ENCODE measurements around the gene MAD1L1.

Gene MAD1L1

DNA sequence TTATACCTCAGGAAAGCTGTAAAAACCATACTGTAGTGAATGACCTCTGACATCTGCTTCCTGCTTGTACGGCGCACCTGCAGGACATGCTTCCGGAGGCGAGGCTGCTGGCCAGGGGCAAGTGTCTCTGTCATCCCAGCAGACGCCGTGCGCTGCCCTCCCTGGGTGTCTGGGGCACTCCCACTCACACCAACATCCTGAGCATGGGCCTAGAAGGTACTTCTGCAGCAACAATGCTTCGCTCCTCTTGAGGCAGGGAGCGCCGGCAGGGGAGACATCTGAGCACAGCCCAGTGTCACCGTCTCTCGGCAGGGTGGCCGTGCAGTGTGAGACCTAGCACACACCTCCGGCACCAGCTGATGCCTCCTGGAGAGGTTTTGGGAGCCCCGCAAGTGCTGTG is 269.2 kb downstream of the MAD1L1 start:
- no peak for FAIRE-seq

DNA sequence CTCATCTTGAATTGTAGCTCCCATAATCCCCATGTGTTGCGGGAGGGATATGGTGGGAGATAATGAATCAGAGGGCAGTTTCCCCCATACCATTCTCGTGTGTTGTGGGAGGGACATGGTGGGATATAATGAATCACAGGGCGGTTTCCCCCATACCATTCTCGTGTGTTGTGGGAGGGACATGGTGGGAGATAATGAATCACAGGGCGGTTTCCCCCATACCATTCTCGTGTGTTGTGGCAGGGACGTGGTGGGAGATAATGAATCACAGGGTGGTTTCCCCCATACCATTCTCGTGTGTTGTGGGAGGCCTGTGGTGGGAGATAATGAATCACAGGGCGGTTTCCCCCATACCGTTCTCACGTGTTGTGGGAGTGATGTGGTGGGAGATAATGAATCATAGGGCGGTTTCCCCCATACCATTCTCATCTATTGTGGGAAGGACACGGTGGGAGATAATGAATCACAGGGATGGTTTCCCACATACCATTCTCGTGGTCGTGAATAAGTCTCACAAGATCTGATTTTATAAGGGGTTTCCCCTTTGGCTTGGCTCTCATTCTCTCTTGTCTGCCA is 271.0 kb downstream of the MAD1L1 start:
- FAIRE-seq: no peak

DNA sequence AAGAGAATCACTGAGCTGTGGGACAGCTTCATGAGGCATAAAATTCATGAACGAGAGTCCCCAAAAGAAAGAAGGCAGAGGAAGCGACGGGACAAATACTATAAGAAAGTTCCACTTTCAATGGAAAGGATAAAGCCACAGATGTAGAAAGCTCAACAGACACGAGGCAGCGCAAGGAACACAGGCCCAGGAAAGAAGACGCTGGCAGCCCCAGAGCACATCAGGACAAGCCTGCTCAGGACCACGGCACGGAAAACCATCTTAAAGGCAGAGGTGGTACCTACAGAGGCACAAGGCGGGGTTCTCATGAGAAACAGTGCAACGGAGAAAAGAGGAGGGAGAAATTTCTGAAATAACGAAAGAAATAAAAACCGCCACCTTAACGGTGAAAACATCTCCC is 273.4 kb downstream of the MAD1L1 start:
- FAIRE-seq: no peak

DNA sequence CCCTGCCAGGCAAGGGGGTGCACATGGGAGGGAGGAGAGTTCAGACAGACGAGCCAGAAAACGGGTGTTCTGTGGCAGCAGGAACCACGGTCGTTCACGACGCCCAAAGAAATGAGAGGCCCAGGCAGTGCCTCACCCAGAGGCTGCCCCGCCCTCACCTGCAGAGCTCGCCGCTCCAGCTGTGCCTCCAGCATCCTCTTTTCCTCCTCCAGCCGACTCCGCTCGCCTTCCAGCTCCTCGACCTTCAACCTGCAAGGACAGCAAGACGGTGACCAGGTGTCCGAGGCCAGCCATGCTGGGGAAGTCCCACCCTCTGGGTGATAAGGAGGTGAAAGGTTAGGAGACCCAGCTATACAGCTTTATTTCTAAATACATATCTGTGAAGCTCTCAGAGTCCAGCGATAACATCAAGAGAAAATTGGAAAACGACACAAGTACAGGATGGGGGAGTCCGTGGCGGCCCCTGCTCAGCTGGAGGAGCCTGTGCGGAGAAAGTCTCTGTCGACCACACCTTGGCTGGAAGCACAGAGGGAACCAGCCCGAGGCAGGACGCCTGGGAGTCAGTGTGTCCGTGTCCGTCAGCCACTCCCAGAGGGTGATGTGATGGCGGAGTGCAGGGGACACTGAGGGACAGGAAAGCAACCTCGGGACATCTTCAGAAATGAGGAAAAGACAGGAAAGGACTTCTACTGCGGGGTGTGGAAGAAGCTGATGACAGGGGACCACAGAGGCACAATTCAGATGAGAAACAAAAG is 275.1 kb downstream of the MAD1L1 start:
- no peak for FAIRE-seq

DNA sequence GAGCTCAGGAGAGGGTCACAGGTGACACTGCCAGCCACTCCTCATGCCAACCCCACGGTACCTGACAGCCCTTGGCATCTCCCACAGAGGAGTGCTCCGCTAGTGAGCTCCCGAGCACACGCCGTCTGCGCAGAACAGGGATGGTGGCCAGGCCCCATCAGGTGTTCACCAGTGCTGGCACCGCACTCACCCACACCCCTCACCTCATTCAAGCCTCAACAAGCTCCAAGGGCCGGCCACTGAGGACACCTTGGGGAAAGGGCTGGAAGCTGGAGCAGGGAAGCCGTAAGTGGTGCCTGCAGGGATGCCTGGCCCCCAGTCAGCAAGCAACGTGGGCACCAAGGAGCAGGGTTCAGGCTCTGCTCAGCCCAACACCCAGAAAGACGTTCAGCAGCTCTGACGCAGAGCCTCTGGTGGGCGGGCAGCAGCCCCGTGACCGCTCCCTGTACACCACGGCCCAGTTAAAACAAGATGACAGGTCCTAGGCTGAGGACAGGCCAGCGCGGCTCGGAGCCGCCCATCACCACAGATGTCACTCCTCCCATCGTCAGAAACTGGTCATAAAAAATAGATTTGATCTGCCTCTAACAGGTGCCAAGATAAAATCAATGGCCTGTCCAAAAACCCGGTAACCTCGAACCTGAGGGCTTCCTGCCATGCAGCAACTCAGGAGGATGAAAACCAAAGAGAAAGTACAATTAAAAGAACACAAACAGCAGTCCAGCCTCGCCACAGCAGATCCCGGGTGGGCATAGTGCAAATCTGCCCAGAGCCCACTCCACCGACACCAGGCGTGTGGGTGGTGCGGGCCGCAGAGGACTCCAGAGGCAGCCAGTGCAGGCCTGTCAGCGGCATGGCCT is 275.9 kb downstream of the MAD1L1 start:
- FAIRE-seq: no peak

DNA sequence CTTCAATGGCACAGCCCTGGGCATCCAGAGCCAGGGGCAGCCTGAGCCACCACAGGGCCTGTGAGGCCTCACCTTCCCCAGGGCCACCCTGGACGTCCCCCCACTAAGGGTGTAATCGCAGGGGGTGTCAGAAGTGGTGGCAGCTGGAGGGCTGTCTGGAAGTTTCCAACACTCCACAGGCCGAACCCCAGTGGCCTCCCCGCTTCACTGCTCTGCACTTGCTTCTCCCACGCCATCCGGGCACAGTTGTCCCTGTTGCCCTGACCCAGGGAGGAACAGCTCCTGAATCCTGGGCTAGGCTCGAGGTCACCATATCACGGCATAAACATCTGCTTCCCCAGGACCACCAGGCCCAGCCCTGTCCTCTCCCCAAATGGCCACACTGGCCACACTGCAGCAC is 276.6 kb downstream of the MAD1L1 start:
- FAIRE-seq: no peak

DNA sequence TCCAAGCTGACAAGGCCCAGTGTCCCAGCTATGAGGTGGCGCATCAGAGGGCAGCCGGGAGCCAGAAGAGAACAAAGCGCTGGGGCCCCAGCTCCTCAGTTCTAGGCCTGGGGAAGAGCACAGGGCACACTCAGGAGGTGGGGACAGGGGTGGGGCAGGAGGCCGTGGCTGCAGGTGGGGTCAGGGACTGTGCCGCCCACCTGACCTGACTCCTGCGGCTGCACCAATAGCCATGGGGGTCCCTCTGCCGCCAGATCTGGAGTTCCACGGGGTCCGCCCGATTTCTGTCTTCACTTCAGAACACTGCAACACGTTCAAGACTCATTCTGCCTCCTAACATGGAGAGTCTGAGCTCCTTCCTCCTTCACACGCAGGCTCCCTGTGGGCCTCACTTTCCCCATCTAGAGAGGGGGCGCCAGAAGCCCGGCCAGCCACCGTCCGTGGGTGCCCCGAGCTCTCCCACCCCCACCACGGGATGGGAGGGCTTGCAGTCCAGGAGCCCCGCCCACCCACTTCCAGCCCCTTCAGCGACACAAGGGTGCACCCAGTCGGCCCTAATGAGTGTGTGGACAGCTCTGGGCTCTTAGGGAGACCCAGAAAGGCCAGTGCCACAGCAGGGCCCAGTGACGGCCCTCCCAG is 278.3 kb downstream of the MAD1L1 start:
- FAIRE-seq: no peak

DNA sequence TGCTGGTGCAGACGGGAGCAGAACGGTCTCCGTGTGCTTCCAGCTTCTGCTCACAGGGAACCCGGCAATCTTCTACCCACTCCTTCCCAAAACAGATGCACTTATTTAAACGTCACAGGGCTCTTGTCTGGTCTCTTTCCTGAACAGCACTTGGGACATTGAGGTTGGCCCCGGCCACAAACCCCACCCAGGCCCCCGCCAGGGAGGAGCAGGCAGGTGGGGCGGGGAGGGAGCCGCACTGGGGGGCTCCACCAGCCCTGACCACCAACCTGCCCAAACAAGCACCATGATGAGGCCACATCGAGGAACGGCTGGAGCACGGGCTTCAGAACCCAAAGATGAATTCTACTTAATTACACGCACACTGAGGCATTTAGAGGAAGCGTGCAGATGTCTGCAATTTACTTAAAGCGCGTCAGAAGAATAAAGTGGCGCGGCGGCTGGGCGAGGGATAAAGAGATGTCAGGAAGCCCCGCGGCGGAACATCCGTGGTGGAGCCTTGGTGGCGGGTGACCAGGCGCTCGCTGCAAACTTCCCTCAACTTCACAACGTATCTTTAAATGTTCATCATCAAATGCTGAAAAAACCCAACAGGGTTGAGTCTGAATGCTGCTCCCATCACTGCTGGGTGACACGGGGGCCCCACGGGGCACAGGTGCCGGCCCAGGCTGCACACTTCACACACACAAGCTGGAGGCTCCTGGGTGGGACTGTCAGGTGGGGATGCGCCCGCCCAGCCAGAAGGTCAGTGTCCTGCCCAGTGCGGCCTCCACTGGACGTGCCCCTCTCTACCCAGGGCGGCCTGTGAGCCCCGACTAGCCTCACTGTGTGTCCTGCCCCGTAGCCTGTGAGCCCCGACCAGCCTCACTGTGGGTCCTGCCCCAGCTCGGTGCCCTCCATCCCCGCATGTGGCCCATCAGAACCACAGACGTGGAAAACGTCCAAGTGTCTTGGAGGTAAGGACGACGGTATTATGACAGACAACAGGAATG is 279.2 kb downstream of the MAD1L1 start:
- no peak for FAIRE-seq

DNA sequence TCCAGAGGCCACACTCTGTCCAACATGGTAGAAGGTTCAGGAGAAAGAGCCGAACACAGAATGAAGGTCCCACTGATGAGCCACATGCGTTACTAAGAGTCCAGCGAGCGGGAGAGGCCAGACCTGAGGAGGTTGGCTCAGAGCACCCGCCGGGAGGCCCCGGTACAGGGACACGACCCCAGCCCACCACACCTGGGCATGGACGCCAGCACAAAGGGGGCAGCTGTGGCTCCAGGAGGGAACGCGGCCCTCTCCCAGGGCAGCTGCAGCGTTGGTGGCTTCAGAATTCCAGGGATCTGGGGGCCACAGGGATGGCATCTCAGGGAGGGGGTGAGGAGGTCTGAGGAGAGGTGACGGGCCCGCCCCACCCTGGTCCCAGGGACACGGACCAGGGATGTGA is 280.0 kb downstream of the MAD1L1 start:
- FAIRE-seq: no peak

DNA sequence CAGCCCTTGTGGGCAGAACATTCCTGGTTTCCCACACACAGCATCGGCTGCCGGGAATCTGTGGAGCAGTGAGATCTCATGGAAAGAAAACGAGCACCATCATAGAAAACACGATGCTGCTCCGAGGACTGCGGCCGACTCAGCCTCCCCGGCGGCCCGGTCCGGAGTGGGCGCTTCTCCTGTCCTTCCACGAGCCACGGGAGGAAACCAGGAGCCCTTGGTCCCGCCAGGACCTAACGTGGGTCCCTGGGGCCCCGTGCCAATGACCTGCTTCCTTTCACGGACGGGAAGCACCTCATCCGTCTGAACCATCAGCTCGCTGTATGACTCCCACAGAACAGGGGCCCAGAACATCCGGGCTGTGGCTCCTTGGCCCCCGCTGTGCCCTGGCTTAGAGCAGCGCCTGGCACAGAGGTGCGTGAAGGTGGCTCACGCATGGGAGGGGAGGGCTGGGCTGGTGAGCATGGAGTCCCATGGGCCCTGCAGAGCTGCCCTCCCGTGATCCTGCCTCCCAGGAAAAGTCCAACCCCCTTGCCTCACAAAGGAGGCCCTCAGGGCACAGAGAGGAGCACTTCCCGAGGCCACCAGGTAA is 280.5 kb downstream of the MAD1L1 start:
- FAIRE-seq: no peak

DNA sequence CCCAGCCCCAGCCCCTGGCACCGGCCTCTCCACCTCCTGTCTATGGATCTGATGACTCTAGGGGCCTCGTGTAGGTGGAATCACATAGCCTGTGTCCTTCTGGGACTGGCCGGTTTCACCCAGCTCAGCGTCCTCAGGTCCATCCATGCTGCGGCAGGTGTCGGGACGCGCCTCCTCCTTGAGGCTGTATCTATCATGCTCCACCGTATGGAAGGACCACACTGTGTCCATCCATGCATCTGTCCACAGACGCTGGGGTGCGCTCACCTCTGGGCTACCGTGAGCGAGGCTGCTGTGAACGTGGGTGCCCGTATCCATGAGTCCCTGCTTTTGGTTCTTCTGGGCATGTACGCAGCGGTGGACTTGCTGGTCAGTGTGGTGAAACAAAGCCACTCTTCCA is 281.1 kb downstream of the MAD1L1 start:
- FAIRE-seq: no peak

DNA sequence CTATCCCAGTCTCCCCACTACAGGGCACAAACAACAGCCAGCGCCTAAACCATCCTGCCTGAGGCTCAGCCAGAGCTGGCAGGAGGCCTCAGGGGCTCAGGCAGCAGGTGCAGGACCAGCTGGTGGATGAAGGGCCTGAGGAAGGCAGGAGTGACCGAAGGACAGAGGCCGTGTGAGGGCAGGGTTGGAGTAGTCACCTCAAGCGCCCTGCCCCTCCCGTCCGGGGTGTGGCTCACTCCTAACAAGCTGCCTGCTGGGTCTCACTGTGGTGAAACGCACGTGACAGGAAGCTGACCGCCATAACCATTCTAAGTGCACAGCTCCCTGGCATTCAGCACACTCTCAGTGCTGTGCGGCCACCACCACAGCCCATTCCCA is 281.6 kb downstream of the MAD1L1 start:
- FAIRE-seq: no peak

DNA sequence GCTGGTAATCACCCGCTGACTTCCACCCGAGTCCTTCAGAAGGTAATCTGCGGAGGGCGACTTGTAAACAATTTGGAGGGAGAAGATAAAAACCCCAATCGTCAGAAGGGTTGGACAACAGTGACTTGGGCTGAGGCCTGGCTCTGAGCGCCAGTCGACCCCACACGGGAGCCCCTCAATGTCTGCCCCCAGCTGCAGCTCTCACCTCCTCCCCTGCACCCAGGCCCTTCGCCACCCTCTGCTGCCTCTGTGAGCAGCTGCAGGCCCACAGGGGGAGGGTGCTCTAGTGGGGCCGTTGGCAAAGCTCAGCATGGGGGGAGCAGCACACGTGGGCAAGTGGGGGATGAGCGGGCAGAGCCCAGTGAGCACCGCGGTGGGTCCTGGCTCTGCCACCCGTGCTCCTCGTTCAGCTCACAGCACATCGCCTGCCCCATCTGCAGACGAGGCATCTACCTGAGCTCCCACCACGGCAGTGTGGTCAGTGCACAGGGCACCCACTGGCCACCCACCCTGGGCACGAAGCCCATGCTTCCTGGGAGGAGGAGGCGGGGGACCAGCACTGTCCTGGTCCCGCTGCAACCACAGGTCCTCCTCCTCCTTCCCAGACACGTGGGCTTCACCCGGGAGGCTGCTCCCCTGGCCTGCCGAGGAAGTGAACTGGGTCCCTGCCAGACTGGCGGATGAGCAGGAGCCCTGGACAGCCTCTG is 282.1 kb downstream of the MAD1L1 start:
- no peak for FAIRE-seq

DNA sequence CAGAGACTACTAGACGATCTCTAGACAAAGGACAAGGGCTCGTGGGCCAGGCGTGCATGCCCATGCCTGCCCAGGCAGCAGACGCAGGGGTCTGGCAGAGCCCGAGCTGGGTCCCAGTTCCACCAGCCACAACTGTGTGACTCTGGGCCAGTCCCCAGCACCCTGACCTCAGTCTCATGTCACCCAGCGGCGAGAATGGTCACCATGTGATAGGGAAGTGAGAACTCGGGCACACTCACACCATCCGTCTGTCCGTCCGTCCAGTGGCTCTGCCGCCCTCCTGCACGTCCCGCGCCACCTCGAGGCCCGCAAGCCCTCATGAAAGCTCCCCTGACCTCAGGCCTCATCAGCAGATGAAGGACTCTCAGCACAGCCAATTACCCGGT is 282.7 kb downstream of the MAD1L1 start:
- no peak for FAIRE-seq

DNA sequence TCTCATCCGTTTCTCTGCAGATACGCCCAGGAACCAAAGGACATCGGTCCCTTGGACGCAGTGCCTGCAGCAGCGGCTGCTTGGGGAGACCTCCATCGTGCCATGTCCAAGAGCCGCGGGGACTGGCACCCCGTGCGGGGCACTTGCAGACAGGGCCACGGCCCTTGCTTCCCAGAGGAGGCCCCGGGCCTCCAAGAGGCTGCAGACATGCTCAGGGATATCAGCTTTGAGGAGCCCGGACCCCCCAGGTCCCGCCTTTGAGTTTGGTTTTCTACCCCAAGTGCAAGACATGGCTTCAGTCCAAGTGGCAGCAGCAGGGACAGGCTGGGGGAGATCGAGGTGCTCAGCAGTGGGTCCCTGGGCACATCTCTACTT is 283.1 kb downstream of the MAD1L1 start:
- no peak for FAIRE-seq

DNA sequence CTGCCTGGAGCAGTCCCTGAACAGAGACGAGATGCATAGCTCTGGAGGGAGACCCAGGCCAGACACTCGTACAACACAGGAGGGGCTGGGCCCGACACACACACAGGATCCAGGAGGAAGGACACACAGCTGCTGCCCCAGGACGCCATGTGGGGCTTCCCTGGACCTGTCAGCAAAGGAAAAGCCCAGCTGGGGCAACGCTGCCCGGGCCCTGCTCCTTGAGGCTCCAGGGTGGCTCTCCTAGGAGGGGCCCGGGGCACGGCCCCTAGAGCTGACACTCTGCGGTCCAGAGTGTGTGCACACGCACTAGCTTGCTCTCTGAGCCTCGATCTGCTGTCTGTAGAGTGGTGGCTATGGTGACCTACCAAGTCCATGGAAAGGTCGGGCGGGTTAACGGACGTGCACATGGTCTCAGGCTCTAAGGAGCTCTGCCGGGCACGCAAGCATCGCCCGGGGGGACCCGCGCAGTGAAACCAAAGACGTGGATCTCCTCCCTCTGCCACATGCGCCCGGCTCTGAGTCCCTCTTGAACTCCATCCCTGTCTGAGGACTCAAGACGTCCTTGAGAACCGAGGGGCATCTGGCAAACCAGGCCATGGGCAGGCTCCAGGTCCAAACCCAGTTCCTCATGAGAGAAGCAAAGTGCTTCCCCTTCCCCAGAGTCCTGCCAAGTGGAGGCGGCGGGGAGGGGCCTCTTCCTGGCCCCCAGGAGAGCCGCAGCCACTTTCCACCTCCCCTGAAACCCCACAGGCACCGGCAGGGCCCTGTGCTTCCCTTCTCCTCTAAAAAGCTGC is 283.7 kb downstream of the MAD1L1 start:
- no peak for FAIRE-seq

DNA sequence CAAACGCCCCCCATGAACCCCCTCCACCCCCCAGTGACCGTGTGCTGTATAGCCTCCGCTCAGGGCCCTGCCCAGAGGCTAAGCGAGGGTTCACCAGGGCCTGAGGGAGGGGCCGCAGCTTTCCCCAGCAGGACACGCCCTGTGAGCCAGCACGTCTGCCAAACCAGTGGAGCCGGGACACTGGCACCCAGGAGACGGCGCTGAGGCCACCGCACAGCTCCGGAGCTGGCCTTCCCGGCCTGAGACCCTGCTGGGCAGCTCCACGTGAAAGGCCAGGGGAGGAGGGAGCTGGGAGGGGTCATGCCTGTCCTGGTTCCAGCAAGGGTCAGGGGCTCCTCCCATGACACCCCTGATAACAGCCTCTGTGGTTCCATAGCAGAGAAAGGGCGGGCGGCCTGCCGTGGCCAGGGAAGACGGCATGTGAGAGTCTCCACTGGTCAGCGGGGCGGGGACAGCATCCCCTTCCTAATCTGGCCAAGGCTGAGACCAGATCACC is 284.4 kb downstream of the MAD1L1 start:
- no peak for FAIRE-seq

DNA sequence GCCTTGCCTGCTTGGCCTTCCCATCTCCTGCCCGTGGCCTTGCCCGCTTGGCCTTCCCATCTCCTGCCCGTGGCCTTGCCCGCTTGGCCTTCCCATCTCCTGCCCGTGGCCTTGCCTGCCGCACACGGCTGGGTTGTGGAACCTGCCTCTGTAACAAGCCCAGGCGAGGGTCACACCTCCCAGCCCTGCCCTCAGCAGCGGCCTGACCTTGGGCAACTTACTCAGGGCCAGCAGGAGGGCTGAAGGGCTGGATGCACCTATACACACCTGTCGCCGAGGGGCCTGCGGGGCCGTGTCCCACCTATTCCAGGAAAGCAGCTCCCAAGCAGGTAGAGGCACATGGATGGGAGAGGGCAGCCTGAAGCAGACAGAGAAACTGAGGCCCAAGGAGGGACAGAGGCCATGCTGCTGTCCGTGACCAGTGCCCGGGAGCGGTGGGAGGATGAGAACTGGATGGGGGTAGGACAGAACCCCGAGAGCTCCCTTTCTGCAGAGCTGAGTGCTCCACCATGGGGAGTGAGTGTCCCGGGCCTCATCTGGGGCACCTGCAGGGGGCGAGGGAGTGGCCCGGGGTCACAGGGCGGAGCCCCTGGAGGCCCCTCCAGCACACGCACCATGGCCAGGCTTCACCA is 285.0 kb downstream of the MAD1L1 start:
- no peak for FAIRE-seq

DNA sequence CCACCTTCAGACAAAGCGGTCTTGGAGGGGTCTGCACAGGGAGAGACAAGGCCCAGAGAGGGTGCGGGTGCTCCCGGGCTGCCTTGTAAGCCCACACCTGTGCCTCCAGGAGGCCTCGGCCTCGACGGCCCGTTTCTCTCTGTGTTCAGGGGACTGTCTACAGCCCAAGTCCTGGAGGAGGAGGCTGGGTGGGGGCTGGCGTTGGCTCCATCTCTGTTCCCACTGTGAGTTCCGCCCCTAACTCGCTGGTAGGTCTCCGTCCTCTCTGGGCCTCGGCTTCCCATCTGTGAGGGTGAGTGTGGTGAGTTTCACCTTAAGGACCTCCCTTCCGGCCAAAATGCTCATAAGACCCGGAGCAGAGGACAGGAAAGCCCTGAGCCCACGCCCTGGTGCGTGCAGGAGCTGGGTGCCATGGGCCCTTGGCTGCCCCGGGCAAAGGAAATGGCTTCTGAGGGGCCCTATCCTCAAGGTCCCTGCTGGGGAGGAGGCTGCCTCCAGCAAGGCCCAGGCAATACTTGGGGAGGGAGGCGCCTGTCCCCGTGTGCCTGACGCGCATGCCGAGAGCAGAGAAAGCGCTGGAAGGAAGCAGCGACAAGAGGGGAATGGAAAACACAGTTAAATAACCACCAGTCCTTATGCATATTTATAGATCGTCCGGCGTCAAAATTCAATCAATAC is 285.8 kb downstream of the MAD1L1 start:
- no peak for FAIRE-seq
